HG03432 (cell line): ENCODE results near the gene ART1.
A peak's percentile ranks its signal among the peaks of the same experiment; 100 is the strongest.
"Not testable (repeated sequence)": the region's sequence is repeated elsewhere in the genome, so short reads cannot be mapped to it uniquely, and the experiment has no call there.

Experiments
- ATAC-seq: cut with Tn5 transposase; IDR thresholded peaks from one replicate; pipeline ENCODE4 v1.9.1; 2021; ENCODE audit warnings: mild to moderate bottlenecking, moderate library complexity; ENCODE audit not compliant: unreplicated experiment

Gene ART1, protein sequence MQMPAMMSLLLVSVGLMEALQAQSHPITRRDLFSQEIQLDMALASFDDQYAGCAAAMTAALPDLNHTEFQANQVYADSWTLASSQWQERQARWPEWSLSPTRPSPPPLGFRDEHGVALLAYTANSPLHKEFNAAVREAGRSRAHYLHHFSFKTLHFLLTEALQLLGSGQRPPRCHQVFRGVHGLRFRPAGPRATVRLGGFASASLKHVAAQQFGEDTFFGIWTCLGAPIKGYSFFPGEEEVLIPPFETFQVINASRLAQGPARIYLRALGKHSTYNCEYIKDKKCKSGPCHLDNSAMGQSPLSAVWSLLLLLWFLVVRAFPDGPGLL

DNA sequence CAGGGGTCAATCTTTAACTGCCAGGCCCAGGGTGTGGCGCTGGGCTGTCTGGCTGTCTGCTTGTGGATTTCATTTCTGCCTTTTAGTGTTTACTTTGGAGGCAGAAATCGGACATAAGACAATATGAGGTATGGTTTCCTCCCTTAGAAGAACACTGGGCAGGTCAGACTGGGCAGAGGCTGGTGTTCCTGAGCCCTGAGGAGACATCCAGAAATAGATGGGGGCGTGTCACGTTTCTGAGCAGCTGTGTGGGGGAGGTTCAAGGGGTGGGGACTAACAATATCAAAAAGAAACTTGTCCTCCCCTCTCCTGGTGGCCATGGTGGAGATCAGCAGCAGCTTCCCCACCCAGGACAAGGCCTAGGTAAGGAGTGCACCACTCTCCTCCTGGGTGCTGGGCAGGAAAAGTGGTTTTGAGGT is at the start of gene ART1:
Gene ART1 (plus strand): TSS at position 312 of the 419 bp plus-strand sequence. CDS start 14,086 bp downstream, outside the sequence.
- no peak for ATAC-seq

DNA sequence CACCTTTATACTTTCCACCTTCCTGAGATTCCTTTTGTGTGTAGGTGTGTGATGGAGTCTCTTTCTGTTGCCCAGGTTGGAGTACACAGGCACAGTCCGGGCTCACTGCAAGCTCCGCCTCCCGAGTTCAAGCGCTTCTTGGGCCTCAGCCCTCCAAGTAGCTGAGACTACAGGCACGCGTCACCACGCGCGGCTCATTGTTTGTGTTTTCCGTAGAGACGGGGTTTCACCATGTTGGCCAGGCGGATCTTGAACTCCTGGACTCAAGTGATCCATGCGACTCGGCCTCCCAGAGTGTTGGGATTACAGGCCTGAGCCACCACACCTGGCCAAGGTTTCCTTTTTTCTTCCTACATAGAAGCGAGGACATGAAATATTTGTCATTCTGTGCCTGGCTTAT is 47.2 kb upstream of the ART1 start:
- not testable (repeated sequence) for ATAC-seq

DNA sequence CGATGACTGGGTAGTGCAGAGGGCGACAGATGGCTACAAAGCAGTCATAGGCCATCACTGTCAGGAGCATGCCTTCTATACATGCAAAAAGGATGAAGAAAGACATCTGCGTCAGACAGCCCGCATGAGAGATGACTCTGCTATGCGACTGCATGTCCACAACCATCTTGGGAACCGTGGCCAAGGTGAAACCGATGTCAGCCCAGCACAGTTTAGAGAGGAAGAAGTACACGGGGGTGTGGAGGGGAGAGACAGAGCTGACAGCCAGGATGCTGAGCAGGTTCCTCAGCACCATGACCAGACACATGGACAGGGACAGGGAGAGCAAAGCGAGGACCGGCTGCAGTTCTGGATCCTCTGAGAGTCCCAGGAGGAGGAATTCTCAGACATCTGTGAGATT is 44.7 kb upstream of the ART1 start:
- not testable (repeated sequence) for ATAC-seq

DNA sequence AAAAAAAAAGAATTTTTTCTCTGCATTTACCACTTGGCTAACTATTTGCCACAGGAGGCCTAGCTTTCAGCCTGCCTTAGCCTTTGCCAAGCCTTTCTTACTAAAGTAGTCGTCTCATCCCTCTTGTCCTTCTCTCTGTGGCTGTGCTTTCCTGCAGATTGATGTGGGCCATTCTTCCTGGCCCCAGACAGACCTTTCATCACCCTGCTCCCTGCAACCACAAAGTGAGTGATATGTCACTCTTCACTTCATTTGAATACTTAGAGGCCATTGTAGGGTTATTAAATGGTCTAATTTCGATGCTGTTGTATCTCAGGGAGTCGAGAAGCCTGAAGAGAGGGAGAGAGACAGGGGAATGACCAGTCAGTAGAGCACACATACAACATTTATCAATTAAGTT is 40.8 kb upstream of the ART1 start:
- ATAC-seq = no peak

DNA sequence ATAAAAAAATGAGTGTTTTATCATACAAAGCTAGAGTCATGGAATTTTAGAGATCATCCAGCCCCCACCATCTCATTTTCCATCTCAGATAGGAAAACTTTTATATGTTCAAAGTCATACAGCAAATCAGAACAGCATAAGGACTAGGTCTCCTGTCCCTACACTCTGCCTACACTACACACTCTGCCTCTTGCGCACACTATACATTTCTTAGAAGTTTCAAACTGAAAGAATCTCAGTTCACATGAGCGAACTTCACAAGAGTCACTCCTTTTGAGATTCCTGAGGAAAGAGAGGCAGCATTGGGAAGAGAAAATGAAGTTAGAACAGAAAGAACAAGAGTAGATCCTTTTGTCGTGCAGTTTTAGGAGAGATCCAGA is 39.7 kb upstream of the ART1 start:
- ATAC-seq = no peak

DNA sequence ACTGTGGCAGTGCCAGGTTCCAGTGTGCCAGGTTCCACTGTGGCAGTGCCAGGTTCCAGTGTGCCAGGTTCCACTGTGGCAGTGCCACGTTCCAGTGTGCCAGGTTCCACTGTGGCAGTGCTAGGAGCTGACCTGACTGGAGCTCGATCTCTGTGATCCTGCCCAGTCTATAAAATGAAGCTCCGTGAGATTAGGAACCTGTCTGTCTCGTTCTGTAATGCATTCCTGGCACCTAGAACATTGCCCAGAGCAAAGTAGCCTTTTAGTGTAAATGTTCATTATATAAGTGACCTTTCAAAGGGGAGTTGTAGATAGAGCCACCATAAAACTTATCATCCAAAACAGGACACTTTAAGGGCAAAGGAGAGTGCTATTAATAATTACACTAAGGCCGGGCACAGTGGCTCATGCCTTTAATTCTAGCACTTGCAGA is 39.1 kb upstream of the ART1 start:
- ATAC-seq = no peak

DNA sequence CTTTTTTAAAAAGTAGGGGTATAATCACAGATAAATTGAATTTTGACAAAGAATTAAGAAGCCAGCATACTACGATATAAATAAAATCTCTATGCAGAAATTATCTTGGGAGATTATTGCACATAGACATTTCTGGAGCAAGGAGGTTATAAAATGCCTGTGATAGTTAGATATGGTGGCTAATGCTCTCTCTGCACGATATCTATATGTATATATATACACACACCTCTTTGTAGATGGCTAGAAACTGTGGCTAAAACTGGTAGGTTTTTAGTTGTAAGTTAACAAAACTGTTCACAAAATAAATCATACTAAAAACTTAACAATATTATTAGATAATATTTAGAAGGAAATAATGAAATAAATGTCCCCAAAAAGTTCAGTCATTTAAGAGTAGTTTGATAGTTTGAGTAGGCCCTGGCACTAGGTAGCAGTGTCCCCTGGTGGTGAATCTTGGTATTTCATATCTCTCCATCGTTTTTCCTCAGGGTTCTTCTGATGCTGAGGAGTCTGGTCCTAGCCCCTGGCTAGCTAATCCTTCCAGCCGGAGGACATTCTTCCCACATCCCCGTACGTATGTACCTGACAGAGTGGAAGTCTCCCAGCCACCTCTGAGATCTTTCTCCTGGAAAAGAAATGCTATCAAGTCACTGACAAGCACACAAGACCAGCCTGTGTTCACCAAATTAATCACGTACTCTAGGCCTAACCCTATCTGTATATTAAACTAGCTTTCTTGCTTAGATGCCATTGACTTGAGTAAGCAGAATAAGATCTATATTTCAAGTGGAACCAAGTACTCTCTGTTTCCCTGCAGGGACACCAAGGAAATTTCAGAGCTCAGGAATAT is 35.3 kb upstream of the ART1 start:
- no peak for ATAC-seq

DNA sequence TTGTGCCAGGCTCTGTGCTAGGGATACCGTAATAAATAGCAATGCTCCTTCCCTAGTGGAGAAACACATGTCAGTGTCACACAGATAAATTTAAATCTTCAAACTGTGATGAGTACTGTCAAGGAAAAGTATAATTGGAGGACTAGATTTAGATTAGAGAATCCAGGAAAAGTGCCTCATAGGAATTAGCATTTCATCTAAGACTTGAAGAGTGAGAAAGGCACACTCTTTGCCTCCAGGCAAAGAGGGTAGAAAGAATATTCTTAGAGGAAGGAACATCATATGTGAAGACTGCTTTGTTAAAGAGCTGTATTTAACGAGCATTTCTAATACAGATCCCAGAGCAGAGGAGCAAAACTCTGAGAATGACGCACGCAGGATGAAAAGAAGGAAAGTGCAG is 34.1 kb upstream of the ART1 start:
- no peak for ATAC-seq

DNA sequence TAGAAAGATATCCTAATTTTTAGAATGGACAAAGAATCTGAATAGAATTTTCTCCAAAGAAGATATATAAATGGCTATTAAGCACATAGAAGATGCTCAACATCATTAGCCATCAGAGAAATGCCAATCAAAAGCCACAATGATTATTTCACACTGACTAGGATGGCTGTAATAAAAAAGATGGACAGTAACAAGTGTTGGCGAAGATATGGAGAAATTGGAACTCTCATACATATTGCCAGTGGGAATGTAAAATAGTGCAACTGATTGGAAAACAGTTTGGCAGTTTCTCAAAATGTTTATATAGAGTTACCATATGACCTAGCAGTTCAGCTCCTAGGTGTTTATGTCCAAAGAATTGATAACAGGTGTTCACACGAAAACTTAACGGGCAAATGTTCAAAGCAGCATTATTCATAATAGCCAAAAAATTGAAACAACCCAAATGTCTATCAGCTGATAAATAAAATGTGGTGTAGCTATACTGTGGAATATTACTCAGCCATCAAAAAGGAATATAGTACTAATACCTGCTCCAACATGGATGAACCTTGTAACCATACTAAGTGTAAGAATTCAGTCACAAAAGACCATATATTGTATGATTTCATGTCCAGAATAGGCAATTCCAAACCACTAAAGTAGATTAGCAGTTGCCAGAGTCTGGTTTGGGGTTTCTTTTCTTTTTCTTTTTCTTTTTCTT is 32.8 kb upstream of the ART1 start:
- ATAC-seq = no peak

DNA sequence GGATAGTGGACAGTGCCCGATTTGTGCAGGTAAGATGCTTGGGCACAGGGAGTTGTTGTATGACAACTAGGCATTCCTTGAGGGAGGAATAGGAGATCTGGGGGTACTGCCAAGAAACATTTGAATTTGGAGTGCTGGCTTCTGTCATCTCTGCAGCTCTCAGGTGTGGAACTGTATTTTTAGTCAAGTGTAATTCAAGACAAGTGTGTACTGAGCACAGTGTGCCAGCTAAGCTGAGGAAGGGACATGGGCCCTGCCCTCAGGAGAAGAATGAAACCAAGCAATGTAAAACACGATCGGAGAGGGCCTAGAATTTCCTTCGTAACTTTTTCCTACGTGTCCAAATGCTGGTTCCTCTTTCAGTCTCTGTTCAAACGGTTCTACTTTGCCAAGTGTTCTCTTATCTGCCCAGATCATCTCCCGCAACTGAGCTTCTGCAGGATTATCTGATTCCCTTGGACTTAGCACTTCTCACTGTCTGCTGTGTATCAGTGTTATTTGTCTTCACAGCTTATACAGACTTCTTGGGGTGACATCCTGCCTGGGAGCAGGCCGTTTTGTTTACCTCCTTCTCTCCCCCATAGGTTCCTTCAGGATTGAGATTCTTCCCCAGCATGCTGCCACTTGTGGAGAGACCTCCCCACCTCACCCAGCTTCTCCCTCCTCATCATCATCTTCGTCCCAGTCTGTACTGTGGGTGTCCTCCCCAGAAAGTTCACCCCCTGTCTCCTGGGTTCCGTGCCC is 30.8 kb upstream of the ART1 start:
- peak; percentile 25 for ATAC-seq

DNA sequence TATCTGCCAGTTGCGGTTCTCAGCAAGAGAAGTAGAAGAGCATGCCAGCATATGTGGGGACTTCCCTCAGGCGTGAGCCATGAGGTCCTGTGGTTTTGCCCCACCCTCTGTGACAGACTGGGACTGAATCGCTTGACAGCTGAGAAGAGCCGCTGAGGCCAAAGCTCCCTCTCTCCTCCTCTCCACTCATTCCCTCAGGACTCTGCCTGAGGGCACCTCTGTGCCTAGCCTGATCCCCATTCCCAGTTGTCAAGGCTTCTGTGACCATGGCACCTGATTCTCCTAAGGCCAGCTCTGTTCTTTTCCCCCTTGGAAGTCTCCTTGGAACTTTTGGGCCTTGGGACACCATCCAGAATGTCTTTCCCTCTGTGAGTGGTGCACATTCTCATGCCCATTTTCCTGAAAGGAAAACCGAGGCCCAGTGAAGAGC is 30.2 kb upstream of the ART1 start:
- peak; percentile 92 for ATAC-seq

DNA sequence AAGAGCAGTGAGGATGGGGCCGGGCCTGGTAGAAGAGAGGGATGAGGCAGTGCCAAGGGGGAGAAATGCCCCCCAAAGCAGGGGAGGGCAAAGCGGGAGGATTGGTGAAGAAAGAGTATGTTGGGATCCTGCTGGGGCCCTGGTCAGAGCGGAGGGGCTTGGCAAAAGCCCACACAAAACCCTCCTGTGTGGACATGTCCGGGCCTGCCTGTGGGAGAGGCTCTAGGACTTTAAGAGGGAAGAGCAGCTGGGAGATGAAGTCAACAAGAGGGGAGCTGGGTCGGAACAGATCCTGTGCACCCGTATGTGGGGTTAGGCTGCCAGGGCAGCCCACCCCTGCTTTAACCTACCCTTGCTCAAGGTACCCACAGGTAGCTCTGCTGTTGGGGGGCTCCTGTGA is 28.9 kb upstream of the ART1 start:
- no peak for ATAC-seq

DNA sequence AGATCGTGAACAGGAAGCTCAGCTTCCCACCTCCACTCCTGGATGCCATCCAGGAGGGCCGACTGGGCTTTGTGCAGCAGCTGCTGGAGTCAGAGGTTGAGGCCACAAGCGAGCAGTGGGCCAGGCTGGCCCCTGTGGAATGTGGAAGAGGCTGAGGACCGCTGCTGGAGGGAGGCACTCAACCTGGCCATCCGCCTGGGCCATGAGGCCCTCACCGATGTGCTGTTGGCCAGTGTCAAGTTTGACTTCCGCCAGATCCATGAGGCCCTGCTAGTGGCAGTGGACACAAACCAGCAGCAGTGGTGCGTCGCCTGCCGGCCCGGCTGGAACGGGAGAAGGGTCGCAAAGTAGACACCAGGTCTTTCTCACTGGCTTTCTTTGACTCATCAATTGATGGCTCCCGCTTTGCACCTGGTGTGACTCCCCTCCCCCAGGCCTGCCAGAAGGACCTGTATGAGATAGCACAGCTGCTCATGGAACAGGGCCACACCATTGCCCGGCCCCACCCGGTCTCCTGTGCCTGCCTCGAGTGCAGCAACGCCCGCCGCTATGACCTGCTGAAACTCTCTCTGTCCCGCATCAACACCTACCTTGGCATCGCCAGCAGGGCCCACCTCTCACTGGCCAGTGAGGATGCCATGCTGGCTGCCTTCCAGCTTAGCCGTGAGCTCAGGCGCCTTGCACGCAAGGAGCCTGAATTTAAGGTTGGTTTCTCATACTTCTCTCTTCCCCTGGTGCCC is 28.0 kb upstream of the ART1 start:
- no peak for ATAC-seq

DNA sequence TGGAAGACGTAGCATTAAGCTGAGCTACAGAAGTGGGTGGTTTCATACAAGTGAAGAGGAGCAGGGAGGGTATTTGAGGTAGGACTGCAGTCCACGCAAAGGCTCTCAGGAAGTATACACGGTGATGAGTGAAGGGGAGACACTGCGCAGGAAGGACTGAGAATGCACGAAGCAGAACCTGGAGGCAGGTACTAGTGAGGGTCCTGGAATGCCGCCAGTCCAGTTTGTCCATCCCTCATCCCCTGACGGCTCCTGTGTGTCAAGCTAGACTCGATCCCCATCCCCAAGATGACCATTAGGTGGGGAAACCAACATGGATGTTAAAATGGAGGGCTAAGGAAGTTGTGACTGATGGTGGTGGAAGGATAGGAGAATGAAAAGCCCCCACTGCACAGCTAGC is 26.9 kb upstream of the ART1 start:
- ATAC-seq = no peak

DNA sequence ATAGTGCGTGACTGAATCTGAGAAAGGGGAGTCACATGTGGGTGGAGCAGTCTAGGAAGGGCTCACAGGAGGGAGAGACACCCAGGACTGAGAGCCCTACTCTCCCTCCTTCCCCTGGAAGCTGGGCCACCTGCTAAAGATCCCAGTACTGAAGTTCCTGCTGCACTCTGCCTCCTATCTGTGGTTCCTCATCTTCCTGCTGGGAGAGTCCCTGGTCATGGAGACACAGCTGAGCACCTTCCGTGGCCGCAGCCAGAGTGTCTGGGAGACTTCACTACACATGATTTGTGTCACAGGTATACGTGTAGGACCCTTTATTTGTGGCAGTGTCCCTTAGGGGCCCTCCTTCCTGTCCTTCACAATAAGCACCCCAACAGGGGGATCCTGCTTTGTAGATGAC is 22.4 kb upstream of the ART1 start:
- no peak for ATAC-seq

DNA sequence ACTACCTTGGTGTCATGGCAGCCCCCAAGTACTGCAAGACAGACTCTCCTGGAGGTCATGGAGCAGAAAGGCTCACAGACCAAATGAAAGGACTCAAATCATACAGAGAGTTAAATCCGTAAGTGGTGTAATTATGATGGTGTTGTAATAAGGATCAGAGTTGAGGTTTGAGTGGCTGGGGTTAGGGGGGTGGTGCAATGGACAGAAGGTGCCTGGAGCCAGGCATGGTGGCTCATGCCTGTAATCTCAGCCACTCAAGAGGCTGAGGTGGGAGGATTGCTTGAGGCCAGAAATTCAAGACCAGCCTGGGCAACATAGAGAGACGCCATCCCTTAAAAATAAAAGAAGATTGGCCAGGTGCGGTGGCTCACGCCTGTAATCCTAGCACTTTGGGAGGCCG is 21.8 kb upstream of the ART1 start:
- no peak for ATAC-seq

DNA sequence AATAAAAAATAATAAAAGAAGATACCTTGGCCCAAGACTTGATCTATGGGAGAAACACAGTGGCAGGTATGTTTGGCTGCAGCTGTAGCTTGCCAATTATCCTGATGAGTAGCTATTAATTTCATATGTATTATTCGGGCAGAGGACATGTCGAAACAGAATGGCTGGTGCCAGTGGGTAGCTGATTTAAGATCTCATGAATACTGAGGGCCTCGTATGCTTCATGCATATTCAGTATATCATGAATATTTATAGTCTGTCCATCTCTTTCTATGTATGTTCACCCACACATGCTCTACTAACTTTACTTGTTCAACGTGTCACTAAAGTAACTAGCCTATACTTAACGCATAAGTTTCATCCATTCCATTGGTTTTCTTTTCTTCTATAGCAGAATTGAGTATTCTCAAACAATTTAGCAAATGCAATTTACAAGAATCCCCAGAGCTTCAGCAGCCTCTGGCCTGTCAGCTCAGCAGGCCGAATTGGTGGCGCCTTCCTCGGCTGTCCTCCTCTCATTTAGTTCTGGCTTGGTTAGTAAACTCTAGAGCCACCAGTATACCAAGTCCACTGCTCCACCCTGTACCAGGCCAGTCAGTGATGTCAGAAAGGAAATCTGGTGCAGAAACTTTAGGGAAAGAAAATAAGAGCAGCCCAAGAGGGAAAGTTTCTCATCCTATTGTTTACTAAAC is 21.0 kb upstream of the ART1 start:
- no peak for ATAC-seq

DNA sequence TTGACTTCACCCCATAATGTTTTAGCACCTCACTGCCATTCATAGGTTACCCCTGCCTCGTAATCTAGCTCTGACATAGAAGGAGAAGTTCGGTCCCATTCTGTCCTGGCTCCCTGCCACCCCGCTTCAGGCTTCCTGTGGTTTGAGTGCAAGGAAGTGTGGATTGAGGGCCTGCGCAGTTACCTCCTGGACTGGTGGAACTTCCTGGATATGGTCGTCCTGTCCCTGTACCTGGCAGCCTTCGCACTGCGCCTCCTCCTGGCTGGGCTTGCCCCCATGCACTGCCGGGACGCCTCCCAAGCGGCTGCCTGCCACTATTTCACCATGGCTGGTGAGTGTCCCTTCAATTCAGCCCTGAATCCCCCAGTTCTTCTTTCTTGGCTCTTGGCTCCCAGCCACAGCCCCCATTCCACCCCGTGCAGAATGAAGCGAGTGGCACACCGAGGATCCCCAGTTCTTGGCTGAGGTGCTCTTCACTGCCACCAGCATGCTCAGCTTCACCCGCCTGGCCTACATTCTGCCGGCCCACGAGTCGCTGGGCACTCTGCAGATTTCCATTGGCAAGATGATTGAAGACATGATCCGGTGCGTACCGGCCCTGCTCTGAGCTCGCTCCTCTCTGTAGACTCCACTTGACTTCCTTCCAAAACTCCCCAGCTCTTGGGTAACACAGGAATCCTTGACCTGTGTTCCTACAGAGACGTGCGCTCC is 18.5 kb upstream of the ART1 start:
- no peak for ATAC-seq

DNA sequence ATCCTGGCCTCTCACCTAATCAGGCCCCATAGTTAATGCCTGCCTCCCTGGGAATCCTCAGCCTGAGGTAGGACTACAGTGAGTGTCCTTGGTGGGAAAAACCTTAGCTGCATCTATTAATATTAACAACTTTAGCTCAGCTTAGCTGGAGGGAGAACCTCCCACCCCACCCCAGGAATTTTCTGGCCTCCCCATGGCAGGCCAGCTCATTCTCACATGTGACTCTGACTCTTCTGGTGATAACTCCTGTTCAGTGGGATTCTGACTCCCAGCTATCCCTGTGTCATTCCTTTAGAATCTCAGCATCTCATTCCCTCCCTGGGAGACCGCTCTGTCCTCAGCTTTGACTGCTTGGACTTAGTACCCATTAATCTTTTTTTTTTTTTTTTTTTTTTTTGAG is 17.6 kb upstream of the ART1 start:
- no peak for ATAC-seq
